Omental fat pad (tissue), 4 donors: ENCODE results near the gene FAM20C. TPM values are rescaled to one million over a fixed set of nuclear protein-coding genes. Genes with fewer than 3 reads are reported as not detected.

Experiments used
- ATAC-seq: fragments of 150-250 bp; one replicate; pipeline ENCODE4 v1.9.1; 2016; ENCODE audit warnings: mild to moderate bottlenecking, moderate library complexity; ENCODE audit not compliant: low FRiP score
- DNase-seq: peaks from one replicate; pipeline ENCODE4 v3.0.0-alpha.2; 2019; ENCODE audit warnings: low spot score
- total RNA-seq, 4 donors: library from RNA; depleted of rRNA; stranded (reverse); fragments of >200 nt; gene quantifications; one replicate each; pipeline ENCODE4 v1.1.0, GENCODE V29; 2016
- TF ChIP-seq, protein P1 (sequence below), 3 donors: fragments of 450-650 bp; IDR thresholded peaks; one replicate each; pipeline ENCODE4 v1.5.1; 2016 to 2017; ENCODE audit warnings: antibody characterized with exemption in 3 of 3, mild to moderate bottlenecking in 3 of 3, moderate library complexity in 2 of 3

Gene FAM20C
- total RNA-seq, 4 donors from 2014 or later = 25.5 to 119 (median 35.8) TPM

DNA sequence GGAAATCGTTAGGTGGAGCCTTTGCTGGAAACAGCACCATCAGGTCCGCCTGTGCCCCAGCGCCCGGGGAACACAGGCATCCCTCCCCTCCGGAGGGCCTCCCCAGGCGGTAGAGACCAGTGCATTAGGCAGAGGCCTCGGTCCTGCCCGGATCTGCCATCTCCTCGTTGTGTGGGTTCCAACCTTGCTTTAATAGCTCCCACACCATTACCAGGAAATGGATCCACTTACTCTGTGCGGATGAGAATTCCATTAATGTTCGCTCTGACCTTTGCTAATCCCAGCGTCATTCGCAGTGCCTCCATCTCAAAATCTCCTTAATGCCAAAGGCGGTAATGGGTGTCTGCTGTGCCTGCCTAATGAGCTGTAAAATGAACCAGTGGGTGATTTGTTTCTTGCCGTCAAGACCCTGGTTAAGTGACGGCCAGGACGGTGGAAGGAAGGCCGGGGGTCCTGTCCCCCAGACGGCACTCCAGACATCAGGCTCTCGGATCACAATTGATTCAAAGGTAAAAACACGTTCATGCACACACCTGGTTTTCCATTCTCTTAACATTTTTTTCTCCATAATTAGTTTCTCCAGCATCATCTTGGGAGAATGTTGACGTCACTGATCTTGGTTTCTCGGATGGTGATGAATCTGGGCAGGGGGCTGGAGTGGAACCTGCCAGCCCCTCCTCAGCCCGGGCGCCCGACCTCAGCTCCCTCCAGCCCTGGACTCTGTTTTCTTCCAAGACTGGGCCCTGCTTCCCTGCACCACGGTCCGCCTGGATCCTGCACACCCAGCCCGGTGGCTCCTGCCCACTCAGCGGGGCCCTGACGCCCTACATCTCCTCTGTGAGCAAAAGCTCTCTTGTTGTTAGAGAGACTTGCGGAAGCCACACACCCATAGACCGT is 22.8 kb upstream of the FAM20C start:
- TF ChIP-seq, protein P1, sequence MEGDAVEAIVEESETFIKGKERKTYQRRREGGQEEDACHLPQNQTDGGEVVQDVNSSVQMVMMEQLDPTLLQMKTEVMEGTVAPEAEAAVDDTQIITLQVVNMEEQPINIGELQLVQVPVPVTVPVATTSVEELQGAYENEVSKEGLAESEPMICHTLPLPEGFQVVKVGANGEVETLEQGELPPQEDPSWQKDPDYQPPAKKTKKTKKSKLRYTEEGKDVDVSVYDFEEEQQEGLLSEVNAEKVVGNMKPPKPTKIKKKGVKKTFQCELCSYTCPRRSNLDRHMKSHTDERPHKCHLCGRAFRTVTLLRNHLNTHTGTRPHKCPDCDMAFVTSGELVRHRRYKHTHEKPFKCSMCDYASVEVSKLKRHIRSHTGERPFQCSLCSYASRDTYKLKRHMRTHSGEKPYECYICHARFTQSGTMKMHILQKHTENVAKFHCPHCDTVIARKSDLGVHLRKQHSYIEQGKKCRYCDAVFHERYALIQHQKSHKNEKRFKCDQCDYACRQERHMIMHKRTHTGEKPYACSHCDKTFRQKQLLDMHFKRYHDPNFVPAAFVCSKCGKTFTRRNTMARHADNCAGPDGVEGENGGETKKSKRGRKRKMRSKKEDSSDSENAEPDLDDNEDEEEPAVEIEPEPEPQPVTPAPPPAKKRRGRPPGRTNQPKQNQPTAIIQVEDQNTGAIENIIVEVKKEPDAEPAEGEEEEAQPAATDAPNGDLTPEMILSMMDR (IDR thresholded peaks at IDR 0.05) = no peak
- no peak for ATAC-seq
- no peak for DNase-seq

DNA sequence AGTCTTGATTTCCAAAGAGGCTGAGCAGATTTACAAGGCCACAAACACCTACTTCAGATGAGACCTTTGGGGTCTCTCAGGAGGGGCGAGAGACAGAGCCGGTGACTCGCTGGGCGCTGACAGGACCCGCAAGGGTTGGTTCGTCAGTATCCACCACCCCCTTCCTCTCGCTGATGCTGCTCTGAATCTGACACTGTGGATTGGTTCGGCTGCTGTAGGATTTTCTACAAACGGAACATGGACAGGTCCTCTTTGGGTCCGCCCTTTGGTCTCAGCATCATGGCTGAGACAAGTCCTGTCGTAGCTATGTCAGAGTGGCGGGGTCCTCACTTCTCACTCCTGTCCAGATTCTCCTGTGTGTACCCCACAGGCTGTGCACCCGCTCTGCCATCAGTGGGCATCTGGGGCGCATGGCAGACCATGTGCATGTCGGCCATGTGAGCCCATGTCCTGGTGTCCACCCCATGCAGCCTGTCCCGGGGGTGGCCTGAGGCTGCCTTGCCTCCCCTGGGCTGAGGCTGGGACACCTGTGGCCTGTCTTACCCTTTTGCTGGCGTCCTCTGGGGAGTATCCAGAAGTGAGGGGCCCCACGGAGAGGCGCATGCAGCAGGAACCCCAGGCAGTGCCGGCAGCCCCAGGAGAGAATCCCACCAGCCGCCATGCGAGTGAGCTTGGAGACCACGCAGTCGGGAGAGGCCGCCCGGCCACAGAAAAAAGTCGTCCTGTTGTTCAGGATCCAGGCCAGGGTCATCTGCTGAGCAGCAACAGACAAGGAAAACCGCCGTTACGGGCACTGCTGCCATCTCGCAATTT is 21.6 kb upstream of the FAM20C start:
- DNase-seq = no peak
- ATAC-seq = no peak

DNA sequence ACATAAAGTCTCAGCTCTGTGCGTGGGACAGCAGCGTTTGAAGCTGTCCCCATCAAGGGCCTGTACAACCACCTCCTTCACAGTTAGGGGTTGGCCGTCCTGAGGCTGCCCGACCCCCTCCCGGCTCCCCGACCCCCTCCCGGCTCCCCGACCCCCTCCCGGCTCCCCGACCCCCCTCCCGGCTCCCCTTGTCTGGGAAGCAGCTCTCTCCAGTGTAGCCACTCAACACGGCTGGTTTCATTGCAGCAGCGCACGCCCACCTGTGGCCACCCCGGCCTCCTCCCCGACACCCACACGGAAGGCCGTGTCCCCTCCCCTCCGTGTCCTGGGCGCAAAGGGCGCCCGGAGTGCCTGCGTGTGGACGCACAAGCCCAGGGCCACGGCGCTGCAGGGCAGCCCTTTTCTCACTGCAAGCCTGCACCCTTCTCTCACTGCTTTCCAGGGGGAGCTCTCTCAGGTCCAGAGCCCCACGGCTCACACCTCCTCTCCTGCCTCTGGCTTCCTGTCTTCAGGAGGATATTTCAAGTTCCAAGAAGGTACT is 20.9 kb upstream of the FAM20C start:
- DNase-seq (no peak), ATAC-seq (no peak)
- TF ChIP-seq, protein P1 (IDR thresholded peaks at IDR 0.05) = no peak

More for the DNA sequence above, 21.6 kb upstream of the FAM20C start:
- TF ChIP-seq, protein P1 (IDR thresholded peaks at IDR 0.05) = no peak

DNA sequence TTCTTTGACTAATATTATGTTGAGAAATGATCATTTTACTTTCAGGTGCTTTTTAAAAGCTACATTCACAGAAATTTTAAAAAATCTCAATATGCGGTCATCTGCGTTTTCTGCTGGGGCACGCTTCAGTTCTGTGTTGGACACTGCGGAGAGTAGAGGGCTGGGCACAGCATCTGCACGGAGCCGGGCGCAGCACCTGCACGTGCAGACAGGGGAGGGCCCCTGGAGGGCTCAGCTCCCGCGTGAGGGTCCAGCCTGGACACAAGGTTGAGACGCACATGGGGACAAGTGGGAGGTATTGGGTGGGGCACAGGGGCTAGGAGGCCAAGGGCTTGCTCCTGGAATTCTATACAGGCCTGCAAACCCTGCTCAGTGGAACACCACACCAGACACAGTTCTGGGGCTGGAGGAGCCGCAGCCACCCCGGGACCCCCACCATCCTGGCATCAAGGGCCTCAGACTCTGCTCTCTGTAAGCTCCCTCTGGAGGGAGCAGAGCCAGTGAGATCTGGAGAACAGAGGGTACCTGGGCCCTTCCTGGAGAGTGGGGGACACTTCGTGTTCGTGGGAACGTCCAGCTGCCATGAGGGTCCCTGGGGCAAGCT is 20.4 kb upstream of the FAM20C start:
- DNase-seq (no peak), ATAC-seq (no peak)
- TF ChIP-seq, protein P1 (IDR thresholded peaks at IDR 0.05) = no peak

DNA sequence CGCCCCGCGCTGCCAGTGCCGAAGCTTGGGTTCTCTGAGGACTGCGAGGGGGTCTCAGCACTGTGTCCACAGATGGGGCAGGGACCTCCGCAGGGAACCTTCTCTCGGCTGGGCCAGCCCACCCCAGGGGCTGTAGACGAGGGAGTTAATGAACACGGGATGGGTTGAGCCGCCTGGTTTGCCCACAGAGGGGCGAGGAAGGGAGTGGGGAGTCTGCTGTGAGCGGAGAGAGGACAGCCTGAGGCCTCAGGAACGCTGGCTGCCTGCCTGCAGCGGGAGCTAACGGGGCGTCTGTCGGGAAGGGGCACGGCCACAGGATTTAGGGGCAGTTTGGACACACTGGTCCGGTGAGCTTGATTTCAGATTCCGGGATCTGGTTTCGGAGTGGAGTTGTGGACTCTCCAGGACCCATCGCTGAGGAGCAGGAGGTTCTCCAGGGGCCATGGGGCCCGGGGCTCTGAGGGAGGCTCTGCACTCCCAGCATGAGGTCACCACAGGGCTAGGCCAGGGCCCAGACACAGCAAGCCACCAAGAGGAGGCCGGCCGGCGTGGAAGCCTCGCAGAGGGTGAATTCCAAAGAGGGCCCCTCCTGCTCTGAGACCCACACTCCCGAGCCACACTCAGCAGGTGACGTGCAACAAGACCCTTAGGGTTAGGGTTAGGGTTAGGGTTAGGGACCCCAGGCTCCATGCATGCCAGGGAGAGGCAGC is 19.0 kb upstream of the FAM20C start:
- TF ChIP-seq, protein P1 (IDR thresholded peaks at IDR 0.05) = no peak
- DNase-seq = no peak
- no peak for ATAC-seq

DNA sequence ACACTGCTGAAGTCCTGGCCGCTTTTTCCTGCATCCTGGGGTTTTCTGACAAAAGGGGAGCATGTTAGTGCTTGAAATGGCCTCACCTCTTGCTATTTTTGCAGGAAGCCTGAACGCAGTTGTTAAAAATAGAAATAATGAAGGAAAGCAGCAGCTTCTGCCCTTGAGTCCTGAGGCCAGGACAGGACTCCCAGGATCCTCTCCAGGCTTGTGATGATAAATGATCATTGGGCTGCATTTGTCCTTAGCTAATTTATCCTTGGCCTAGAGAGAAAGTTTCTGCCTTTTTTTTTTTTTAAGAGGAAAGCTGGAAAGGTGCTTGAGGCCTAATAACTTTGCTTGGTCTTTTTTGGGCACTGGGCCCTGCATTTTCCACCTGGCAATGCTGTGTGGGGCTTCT is 17.7 kb upstream of the FAM20C start:
- ATAC-seq (no peak), DNase-seq (no peak)
- TF ChIP-seq, protein P1 (IDR thresholded peaks at IDR 0.05) = no peak
